Measurements from ENCODE around the gene S100A6. TPM values are rescaled to one million over a fixed set of nuclear protein-coding genes. Genes with fewer than 3 reads are reported as not detected.

S100A6 gene
- polyA plus RNA-seq, 2 of the 4 experiments (the other 2 are of a cell fraction), result 898 to 3,552 TPM

GRCh38 chr1:153536012-153536670 is 350 bp upstream of the S100A6 start (continued):
- TF ChIP-seq E2F6 (IDR thresholded peaks at IDR 0.05; ENCODE audit: borderline replicate concordance, low read depth) (peak; percentile 69), USF2 (IDR thresholded peaks at IDR 0.05) (peak; percentile 91), RARB (CRISPR knock-in tag; IDR thresholded peaks at IDR 0.05) (no peak), BCL3 (IDR thresholded peaks at IDR 0.05) (peak; percentile 80), TFCP2L1 (CRISPR knock-in tag; IDR thresholded peaks at IDR 0.05) (no peak)

- no peak for DNase-seq (ENCODE audit: low read depth in 1 of 2, low spot score in 1 of 2)
- Histone ChIP-seq H3K4me3 (peak overlapping the region; percentile 68), H3K4me2 (peak overlapping the region; percentile 97), H3K4me1 (peaks cover 38% of the 10 kb centered on the region), H3K9me3 (no peaks in the 10 kb centered on the region), H3K27ac (peak overlapping the region; percentile 98 to 100)
- no peak for ATAC-seq
- ChIA-PET CTCF (interaction anchor here (0.7 to 18.2 kb wide), 16 partner anchors 10 to 186 kb away, joined by 3 to 471 read pairs (median 25); partner anchors contain the start of genes CHTOP, PGLYRP4, S100A1 and S100A13), POLR2A (interaction anchor here (1.3 to 7.0 kb wide), 9 partner anchors 11 to 99 kb away, joined by 3 to 114 read pairs (median 12); partner anchors contain the start of genes CHTOP, S100A2, S100A3 and S100A4)
- TF ChIP-seq HDAC2 (IDR thresholded peaks at IDR 0.05) (no peak), KDM1A (IDR thresholded peaks at IDR 0.05; ENCODE audit: low read depth) (no peak), CBX8 (IDR thresholded peaks at IDR 0.05) (no peak), RNF2 (IDR thresholded peaks at IDR 0.05; ENCODE audit: borderline replicate concordance, low read depth) (no peak), NFE2L2 (conservative IDR thresholded peaks at IDR 0.05; ENCODE audit: low read length) (no peak), EHF (CRISPR knock-in tag; IDR thresholded peaks at IDR 0.05) (no peak)
- WGBS (ENCODE audit: missing lambda C conversion rate), result 3% methylated on average over 2 of the region's 3 CpGs
- no peak for FAIRE-seq
Observed at GRCh38 chr1:153534925-153535241, 908 bp downstream of the S100A6 start.

- no peak for FAIRE-seq
- peak overlapping the region; percentile 68 for H3K4me3 ChIP-seq
- TF ChIP-seq REST (IDR thresholded peaks at IDR 0.05), result peak; percentile 33; the same call in 1 of the 2 replicates
- no peak for TF ChIP-seq MAZ (IDR thresholded peaks at IDR 0.05; ENCODE audit: borderline replicate concordance, low read depth, low read length)
- TF ChIP-seq EHF (CRISPR knock-in tag; IDR thresholded peaks at IDR 0.05), result no peak
- no peak for TF ChIP-seq FOSL2 (IDR thresholded peaks at IDR 0.05)
- TF ChIP-seq FOSL2 (CRISPR knock-in tag; IDR thresholded peaks at IDR 0.05), result peak; percentile 31
- TF ChIP-seq TFCP2L1 (CRISPR knock-in tag; IDR thresholded peaks at IDR 0.05), result 0 out of 2 replicates have a peak, but pooled peaks have one; percentile 2
- peak overlapping the region; percentile 97 for H3K4me2 ChIP-seq
- peak; percentile 38 to 51 for DNase-seq (ENCODE audit: low read depth in 1 of 2, low spot score in 1 of 2)
- H3K9me3 ChIP-seq, result no peaks in the 10 kb centered on the region
- WGBS (ENCODE audit: missing lambda C conversion rate), result 2% methylated on average over 7 of the region's 7 CpGs
- ChIA-PET CTCF (interaction anchor here (0.7 to 18.2 kb wide), 20 partner anchors 11 to 186 kb away, joined by 3 to 471 read pairs (median 17); partner anchors contain the start of genes CHTOP, PGLYRP4, S100A1 and S100A13), POLR2A (interaction anchor here (1.0 to 7.0 kb wide), 10 partner anchors 12 to 456 kb away, joined by 3 to 114 read pairs (median 11); partner anchors contain the start of genes CHTOP, RPS27, S100A13 and S100A2)
- peak; percentile 0; a peak in 3 of 6 replicates for ATAC-seq
- H3K27ac ChIP-seq, result peak overlapping the region; percentile 98 to 100
- peaks cover 38% of the 10 kb centered on the region for H3K4me1 ChIP-seq
Observed at GRCh38 chr1:153534226-153534924, 1.4 kb downstream of the S100A6 start.

Data from A549 (cell line).